Breast epithelium (tissue), 4 donors: ENCODE measurements around the gene SYNJ2. TPM values are rescaled to one million over a fixed set of nuclear protein-coding genes. Genes with fewer than 3 reads are reported as not detected.
"Not testable (repeated sequence)": the region's sequence is repeated elsewhere in the genome, so short reads cannot be mapped to it uniquely, and the experiment has no call there.

ENCODE experiments used
- DNase-seq, 2 donors: peaks; one replicate each; pipeline ENCODE4 v3.0.0-alpha.2; 2019; ENCODE audit warnings: low spot score in 2 of 2
- H3K27ac ChIP-seq, 2 donors: fragments of 200-600 bp; sonication (generic) in 1 of 2; one replicate each; pipeline ENCODE4 v1.5.1; 2016 to 2019; ENCODE audit warnings: mild to moderate bottlenecking in 1 of 2
- H3K27me3 ChIP-seq, 2 donors: fragments of 200-600 bp; sonication (generic) in 1 of 2; one replicate each; pipeline versions ENCODE4 v1.5.1 to v1.6.0; 2017 to 2019; ENCODE audit warnings: control low read depth in 1 of 2, mild to moderate bottlenecking in 1 of 2
- H3K36me3 ChIP-seq: fragments of 200-600 bp; one replicate; pipeline ENCODE4 v1.5.1; 2019
- H3K4me1 ChIP-seq, 2 donors: fragments of 200-600 bp; sonication (generic); one replicate each; pipeline ENCODE4 v1.5.1; 2016 to 2019; ENCODE audit warnings: control low read depth in 1 of 2
- H3K4me3 ChIP-seq, 3 donors: fragments of 200-600 bp; sonication (generic); 1 replicate in 2 of 3; 2 replicates in 1 of 3; pipeline ENCODE4 v1.5.1; 2016 to 2019; ENCODE audit warnings: mild to moderate bottlenecking in 3 of 3, moderate library complexity in 2 of 3
- H3K9me3 ChIP-seq, 2 donors: fragments of 200-600 bp; sonication (generic) in 1 of 2; one replicate each; pipeline ENCODE4 v1.5.1; 2016 to 2019; ENCODE audit warnings: control low read depth in 1 of 2
- POLR2A ChIP-seq: fragments of 450-650 bp; IDR thresholded peaks from one replicate; pipeline ENCODE4 v1.6.1; 2016; ENCODE audit warnings: antibody characterized with exemption, mild to moderate bottlenecking, moderate library complexity
- POLR2AphosphoS5 ChIP-seq, 3 donors: sonication (generic); formaldehyde crosslinking; IDR thresholded peaks; one replicate each; pipeline ENCODE4 v1.6.1; 2017; ENCODE audit warnings: antibody characterized with exemption in 3 of 3
- intact Hi-C: fragments of 100-400 bp; cut with DNase I; formaldehyde crosslinking; loops from one replicate; pipeline ENCODE4 v1.15.1; 2023; ENCODE audit warnings: low total_unique reads
- total RNA-seq, 3 donors: library from RNA; depleted of rRNA; stranded (reverse); fragments of >200 nt; gene quantifications; one replicate each; pipeline ENCODE4 v1.1.0, GENCODE V29; 2016
- TF ChIP-seq, protein P1 (sequence below), 3 donors: fragments of 450-650 bp; IDR thresholded peaks; one replicate each; pipeline ENCODE4 v1.5.1; 2016 to 2017; ENCODE audit warnings: antibody characterized with exemption in 3 of 3, mild to moderate bottlenecking in 3 of 3, moderate library complexity in 3 of 3

SYNJ2 gene, protein sequence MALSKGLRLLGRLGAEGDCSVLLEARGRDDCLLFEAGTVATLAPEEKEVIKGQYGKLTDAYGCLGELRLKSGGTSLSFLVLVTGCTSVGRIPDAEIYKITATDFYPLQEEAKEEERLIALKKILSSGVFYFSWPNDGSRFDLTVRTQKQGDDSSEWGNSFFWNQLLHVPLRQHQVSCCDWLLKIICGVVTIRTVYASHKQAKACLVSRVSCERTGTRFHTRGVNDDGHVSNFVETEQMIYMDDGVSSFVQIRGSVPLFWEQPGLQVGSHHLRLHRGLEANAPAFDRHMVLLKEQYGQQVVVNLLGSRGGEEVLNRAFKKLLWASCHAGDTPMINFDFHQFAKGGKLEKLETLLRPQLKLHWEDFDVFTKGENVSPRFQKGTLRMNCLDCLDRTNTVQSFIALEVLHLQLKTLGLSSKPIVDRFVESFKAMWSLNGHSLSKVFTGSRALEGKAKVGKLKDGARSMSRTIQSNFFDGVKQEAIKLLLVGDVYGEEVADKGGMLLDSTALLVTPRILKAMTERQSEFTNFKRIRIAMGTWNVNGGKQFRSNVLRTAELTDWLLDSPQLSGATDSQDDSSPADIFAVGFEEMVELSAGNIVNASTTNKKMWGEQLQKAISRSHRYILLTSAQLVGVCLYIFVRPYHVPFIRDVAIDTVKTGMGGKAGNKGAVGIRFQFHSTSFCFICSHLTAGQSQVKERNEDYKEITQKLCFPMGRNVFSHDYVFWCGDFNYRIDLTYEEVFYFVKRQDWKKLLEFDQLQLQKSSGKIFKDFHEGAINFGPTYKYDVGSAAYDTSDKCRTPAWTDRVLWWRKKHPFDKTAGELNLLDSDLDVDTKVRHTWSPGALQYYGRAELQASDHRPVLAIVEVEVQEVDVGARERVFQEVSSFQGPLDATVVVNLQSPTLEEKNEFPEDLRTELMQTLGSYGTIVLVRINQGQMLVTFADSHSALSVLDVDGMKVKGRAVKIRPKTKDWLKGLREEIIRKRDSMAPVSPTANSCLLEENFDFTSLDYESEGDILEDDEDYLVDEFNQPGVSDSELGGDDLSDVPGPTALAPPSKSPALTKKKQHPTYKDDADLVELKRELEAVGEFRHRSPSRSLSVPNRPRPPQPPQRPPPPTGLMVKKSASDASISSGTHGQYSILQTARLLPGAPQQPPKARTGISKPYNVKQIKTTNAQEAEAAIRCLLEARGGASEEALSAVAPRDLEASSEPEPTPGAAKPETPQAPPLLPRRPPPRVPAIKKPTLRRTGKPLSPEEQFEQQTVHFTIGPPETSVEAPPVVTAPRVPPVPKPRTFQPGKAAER (N-terminal part only)
- 10 to 100 TPM in 2 of 3 donors, 1 to 10 TPM in 1; 3.0 to 20.2 (median 15.7) TPM for total RNA-seq

DNA sequence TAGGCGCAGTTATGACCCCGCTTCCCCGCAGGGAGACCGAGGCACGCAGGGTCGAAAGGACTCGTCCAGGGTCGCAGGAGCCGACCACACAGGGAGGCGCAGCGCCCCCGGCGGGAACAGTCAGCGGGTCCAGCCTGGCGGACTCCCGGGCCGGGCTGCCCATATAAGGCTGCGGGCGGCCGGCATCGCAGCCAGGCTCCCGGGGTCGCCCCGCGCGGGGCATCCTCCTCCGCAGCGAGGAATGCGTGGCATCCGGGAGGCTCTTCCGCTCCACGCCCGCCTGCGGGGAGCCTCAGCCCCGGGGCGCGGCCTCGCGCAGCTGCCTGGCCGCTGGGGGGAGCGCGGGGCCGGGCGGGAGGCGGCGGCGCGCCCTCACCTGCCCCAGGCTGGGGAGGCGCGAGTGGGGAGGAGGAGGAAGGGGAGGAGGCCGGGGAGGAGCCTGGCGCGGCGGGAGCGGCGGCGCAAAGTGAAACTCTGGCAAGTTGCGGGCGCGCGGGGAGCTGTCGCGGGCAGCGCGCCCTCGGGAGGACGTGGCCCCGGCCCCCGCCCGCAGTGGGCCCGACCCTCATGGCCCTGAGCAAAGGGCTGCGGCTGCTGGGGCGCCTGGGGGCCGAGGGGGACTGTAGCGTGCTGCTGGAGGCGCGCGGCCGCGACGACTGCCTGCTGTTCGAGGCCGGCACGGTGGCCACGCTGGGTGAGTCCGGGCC, at the start of gene SYNJ2:
SYNJ2 (plus strand) TSS at position 469 of the 707 bp plus-strand sequence; CDS start at position 568, 99 bp downstream.
- peak; percentile 63 to 82 for DNase-seq
- peaks cover 0 to 5% of the 10 kb centered on the region in 2 donors for H3K4me1 ChIP-seq
- H3K36me3 ChIP-seq, result no peaks in the 10 kb centered on the region
- peak within 1 kb of the TSS; percentile 79 to 86 for H3K27ac ChIP-seq
- H3K27me3 ChIP-seq, result no peaks in the 10 kb centered on the region
- H3K4me3 ChIP-seq, result peak within 1 kb of the TSS; percentile 86 to 97 (median 89)
- intact Hi-C loops, result loop anchor here (5.0 kb wide), 1 partner anchor 61 kb away; no protein-coding TSS in a partner anchor
- TF ChIP-seq POLR2A (no peak), POLR2AphosphoS5 (IDR thresholded peaks at IDR 0.05) (peak in 2 of 3 donors; percentile 10 to 39)
- TF ChIP-seq, protein P1, sequence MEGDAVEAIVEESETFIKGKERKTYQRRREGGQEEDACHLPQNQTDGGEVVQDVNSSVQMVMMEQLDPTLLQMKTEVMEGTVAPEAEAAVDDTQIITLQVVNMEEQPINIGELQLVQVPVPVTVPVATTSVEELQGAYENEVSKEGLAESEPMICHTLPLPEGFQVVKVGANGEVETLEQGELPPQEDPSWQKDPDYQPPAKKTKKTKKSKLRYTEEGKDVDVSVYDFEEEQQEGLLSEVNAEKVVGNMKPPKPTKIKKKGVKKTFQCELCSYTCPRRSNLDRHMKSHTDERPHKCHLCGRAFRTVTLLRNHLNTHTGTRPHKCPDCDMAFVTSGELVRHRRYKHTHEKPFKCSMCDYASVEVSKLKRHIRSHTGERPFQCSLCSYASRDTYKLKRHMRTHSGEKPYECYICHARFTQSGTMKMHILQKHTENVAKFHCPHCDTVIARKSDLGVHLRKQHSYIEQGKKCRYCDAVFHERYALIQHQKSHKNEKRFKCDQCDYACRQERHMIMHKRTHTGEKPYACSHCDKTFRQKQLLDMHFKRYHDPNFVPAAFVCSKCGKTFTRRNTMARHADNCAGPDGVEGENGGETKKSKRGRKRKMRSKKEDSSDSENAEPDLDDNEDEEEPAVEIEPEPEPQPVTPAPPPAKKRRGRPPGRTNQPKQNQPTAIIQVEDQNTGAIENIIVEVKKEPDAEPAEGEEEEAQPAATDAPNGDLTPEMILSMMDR (IDR thresholded peaks at IDR 0.05), result peak in 1 of 3 donors; percentile 27
- no peaks in the 10 kb centered on the region for H3K9me3 ChIP-seq

DNA sequence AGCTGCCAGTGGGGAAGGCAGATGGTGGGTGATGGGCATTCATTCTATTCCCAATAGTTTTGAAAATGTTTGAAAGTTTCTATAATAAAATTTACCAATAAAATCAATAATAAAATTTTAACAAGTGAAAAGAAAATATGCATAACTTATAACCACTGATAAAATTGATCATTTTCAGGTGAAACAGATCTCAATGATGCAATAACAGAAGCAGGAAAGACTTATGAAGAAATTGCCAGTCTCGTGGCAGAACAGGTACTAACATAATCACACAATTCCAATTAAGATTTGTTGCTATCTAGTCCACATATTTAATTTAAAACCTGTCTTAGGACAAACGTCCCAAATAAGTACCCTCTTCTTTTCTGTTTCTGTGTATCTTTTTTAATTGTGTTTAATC, 45.9 kb upstream of the SYNJ2 start:
- H3K27ac ChIP-seq, result no peak overlapping the region
- no peaks in the 10 kb centered on the region for H3K27me3 ChIP-seq
- H3K4me3 ChIP-seq, result no peak overlapping the region
- no peaks in the 10 kb centered on the region for H3K9me3 ChIP-seq
- intact Hi-C loops, result no loop called here
- TF ChIP-seq POLR2A (no peak), POLR2AphosphoS5 (IDR thresholded peaks at IDR 0.05) (no peak)
- TF ChIP-seq, protein P1 (IDR thresholded peaks at IDR 0.05), result no peak
- DNase-seq, result no peak
- H3K4me1 ChIP-seq, result no peaks in the 10 kb centered on the region
- no peaks in the 10 kb centered on the region for H3K36me3 ChIP-seq

DNA sequence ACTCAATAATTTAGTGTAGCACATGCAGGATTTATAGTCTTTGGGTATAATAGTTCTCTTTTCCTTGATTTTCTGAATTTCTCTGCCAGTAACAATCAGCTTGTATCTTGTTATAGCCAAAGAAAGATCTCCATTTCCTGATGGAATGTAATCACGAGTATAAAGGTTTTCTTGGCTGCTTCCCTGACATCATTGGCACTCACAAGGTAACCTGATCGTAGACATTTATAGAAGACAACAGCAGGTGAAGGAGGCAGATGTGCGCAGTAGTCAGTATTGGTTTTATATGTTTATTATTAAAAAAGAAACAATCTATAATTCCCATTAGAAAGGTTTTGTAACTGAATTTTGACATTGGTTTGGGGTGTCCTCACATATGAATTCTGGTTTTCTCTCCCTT, 44.3 kb upstream of the SYNJ2 start:
- intact Hi-C loops, result no loop called here
- Histone ChIP-seq H3K4me1 (no peaks in the 10 kb centered on the region), H3K36me3 (no peaks in the 10 kb centered on the region), H3K27ac (no peak overlapping the region), H3K9me3 (no peaks in the 10 kb centered on the region), H3K4me3 (no peak overlapping the region), H3K27me3 (no peaks in the 10 kb centered on the region)
- no peak for DNase-seq
- TF ChIP-seq POLR2A, result no peak
- no peak for TF ChIP-seq POLR2AphosphoS5 (IDR thresholded peaks at IDR 0.05)
- TF ChIP-seq, protein P1 (IDR thresholded peaks at IDR 0.05), result no peak

DNA sequence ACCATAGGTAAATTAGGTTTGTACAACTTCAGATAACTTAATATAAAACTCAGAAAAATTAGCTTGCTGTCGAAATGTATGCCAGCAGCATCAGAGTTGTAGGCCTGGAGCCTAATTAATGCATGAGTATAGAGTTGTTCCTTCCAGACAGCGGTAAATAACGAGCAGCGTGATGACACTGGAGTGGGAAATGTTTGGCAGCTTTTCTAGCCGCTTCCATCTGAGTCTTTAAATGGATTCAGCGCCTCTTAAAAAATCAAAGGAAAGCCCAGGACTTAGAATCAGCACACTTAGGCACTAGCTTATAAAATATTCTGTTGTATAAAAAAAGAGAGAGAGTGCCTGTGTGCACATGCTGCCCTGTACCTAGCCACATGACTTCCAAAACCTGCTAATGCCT, 43.7 kb upstream of the SYNJ2 start:
- H3K9me3 ChIP-seq, result no peaks in the 10 kb centered on the region
- intact Hi-C loops, result no loop called here
- H3K4me1 ChIP-seq, result no peaks in the 10 kb centered on the region
- TF ChIP-seq POLR2A (no peak), POLR2AphosphoS5 (IDR thresholded peaks at IDR 0.05) (no peak)
- TF ChIP-seq, protein P1 (IDR thresholded peaks at IDR 0.05), result no peak
- H3K36me3 ChIP-seq, result no peaks in the 10 kb centered on the region
- no peak overlapping the region for H3K27ac ChIP-seq
- no peak for DNase-seq
- H3K27me3 ChIP-seq, result no peaks in the 10 kb centered on the region
- no peak overlapping the region for H3K4me3 ChIP-seq

DNA sequence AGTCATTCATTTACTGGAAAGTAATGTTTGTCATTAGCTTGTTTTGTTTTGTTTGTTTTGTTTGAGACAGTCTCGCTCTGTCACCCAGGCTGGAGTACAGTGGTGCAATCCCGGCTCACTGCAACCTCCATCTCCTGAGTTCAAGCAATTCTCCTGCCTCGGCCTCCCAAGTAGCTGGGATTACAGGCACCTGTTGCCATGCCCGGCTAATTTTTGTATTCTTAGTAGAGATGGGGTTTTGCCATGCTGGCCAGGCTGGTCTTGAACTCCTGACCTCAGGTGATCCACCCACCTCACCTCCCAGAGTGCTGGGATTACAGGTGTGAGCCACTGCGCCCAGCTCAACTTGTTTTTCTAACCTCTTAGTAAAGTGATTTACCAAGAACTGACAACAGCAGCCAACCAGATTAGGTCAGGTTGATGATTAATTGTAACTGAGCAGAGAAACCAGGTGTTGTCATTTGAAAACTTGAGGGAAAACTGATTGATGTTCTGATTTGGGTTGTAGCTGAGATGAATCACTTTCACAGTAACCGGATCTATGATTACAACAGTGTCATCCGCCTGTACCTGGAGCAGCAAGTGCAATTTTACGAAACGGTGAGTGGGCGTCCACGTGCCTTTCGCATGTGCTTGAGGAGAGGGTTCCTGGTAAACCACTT, 41.2 kb upstream of the SYNJ2 start:
- H3K4me3 ChIP-seq, H3K36me3 ChIP-seq, H3K27me3 ChIP-seq, H3K27ac ChIP-seq, DNase-seq, H3K9me3 ChIP-seq, H3K4me1 ChIP-seq, intact Hi-C loops: not testable (repeated sequence)
